T follicular helper cell (primary cell): ENCODE data around the gene EGR4.
"Not testable (repeated sequence)": the region's sequence is repeated elsewhere in the genome, so short reads cannot be mapped to it uniquely, and the experiment has no call there.

Experiments used
- DNase-seq: peaks from one replicate; pipeline ENCODE4 v3.0.0-alpha.2; 2020; ENCODE audit warnings: low read depth

The EGR4 gene

DNA sequence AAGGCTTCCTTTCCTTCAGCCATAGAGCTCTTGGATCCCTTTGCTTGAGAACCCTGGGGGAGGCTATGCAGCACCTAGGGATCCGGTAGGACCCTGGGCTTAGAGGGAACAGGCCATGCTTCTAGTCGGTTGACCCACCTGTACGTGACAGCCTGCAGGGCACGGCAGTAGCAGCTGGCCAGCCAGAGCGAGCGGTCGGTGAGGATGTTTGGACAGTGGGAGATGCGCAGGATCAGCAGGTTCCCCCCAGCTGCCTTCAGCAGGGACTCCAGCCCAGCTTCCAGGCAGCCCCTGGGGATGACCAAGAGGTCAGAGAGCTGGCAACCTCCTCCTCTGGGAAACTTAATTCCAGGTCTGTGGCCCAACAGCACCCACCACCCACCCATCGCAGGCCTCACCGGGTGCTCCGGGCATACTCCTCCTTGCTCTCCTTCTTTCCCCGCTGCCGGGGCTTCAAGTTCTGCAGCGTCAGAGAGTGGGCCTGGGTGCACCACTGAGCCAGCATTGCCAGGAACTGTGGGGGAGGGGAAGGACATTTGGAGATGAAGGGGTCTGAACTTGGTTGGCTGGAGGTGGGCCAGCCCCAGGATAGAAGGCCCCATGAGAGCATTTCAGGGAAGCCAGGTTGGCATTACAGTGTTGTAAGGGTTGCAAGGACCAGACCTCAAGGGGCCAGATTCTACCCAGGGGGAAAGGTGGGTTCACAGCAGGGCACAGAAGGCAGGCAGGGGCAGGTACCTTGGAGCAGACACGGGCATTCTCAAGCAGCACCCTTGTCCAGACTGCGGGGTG is 29.6 kb downstream of the EGR4 start:
- DNase-seq = no peak

DNA sequence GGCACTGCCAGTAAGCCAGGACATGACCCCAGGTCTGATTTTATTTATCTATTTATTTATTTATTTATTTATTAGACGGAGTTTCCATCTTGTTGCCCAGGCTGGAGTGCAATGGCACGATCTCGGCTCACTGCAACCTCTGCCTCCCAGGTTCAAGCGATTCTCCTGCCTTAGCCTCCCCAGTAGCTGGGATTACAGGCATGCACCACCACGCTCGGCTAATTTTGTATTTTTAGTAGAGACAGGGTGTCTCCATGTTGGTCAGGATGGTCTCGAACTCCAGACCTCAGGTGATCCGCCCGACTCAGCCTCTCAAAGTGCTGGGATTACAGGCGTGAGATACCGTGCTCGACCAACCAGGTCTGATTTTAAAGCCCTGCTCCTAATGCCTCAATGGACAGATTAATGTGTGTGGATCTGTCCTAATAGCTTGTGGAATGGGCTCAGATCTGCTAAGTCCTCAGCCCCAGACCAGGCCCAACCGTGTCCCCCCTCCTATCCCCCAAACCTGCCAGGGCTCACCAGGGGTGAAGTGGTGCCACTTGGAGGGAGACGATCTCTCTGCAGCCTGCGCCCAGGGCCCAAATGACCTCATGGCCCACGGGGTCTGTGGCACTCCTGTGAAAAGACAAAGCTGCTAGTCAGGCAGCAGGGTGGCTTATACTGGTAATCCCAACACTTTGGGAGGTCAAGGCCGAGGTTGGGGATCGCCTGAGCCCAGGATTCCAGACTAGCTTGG is 30.5 kb downstream of the EGR4 start:
- not testable (repeated sequence) for DNase-seq

DNA sequence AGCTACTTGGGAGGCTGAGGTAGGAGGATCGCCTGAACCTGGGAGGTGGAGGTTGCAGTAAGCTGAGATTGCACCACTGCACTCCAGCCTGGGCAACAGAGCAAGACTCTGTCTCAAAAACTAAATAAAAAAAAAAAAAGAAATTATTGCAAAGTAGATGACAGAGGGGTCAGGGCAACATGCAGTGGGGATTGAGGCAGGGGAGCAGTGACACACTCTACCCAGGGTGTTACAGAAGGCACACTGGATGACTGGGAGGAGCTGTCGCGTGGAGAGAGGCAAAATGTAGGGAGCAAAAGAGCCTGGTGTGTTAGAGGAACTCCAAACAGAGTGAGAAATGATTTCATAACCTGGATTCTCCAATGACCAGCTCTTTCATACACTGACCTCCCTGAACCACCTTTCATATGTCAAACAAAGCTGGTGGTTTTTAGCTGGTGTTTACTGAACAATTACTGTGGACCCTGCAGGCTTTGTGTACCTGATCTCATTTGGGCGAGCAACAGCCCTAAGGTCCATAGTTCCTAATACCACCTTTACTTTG is 31.2 kb downstream of the EGR4 start:
- no peak for DNase-seq

DNA sequence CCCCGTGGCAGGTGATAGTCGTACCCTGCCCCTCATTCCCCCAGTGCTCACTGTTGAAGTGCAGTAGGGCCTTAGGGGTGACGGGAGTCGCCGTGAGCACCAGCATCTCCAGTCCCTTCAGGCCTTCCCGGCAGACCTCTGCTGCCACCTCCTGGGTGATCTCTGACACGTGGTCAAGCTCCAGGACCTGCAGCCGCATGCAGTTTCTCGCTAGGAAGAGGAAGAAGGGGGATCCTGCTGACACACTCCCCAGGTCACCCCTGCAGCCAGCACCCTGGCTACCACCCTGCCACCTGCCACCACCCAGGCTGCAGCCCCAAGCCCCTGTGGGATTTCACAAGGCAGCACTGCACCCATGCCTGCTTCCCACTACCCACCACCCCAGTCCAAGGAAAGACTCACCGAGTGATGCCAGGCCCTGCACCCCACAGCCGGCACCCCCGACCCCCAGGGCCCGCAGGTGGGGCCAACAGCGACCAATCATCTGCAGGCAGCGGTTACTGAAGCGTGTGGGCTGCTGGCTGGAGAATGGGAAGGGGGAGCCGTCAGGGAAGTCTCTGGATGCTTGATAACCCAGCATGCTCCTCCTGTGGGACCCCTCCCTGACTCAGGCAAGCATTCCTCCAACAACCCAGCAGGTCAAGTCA is 32.9 kb downstream of the EGR4 start:
- no peak for DNase-seq

GRCh38 chr2:73259704-73260337 is 33.5 kb downstream of the EGR4 start:
- no peak for DNase-seq

DNA sequence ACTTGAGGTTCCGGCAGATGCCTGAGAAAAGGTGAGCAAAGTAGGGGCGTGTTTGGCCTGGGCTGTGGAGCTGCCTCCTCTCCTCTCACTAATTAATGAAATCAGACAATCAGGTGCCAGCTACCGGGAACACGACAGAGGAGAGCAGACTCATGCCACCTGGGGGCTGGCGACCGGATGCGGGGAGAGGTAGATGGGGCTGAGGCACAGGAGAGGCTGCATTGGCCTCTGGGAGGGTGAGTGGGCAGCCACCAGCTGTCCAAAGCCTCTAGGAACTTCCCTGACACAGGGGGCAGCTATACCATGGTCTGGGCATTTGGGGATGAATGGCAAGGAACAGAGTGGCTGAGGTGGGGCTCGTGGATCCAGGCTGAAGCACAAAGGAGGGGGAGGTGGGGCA is 34.1 kb downstream of the EGR4 start:
- no peak for DNase-seq

GRCh38 chr2:73258913-73259215 is 34.5 kb downstream of the EGR4 start:
- DNase-seq = no peak

GRCh38 chr2:73258186-73258912 is 35.0 kb downstream of the EGR4 start:
- DNase-seq = no peak

GRCh38 chr2:73257425-73258125 is 35.8 kb downstream of the EGR4 start:
- DNase-seq = no peak

- no peak for DNase-seq
These were observed 36.3 kb downstream of the EGR4 start for GRCh38 chr2:73257021-73257420.

DNA sequence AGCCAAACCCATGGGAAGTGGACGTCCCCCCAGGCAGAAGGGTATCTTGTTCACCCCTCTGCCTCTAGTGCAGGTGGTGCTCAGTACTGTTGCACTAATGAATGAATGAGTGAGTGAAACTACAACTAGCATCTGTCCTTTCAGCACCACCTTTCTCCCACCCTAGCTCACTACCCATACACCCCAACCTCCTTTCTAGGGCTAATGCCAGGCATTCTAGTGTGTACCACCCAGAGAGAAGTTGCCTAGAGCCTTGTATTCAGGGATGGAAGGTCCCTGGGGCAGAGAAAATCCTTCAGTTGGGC is 36.8 kb downstream of the EGR4 start:
- no peak for DNase-seq

GRCh38 chr2:73255907-73256617 is 37.3 kb downstream of the EGR4 start:
- no peak for DNase-seq

DNA sequence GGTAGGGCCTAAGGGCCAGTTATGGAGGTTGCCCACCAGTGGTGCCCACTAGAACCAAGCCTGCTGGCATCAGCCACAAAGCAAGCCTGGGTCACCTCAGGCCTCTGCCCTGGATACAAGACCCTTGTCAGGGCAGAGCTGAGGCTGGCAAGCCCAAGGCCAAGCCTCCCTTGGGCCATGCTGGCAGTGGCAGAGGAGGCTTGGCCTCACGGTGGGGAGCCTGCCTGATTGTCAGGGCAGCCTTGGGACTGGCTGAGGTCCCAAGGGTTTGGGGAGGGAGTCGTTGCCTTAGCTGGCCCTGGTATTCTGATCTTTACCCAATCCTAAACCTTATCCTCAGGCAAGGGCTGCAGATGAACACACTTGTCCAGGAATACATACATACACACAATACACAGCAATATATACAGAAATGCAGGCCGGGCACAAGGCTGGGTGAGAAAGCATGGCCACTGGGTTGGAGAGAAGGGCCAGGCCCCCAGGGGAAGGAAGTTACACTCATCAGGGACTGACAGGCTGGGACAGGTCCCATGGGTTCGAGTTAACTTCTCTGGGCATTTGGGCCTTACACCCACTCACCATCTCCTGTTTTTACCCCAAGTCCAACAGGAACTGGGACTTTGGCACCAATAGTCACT is 38.2 kb downstream of the EGR4 start:
- DNase-seq = no peak

- DNase-seq = no peak
These were observed 38.9 kb downstream of the EGR4 start for GRCh38 chr2:73254343-73255006.

DNA sequence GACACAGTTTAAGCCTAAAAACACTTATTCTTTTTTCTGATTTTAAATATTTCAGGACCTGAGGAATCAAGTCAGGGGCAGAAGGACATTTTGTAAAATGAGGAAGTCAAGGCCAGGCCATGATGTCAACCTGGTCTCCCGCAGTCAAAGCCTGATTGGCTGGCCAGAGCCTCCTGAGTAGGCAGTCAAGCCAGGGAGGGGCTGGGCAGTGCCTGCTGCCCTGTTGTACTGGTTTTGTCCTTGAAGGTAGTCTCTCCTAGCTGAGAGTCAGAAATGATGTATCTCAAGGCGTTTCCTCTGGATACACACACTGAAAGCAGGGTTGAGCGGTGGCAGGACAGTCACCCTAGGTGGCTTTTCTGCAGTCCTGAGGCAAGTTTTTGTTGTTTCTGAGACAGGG is 39.4 kb downstream of the EGR4 start:
- DNase-seq = no peak

DNA sequence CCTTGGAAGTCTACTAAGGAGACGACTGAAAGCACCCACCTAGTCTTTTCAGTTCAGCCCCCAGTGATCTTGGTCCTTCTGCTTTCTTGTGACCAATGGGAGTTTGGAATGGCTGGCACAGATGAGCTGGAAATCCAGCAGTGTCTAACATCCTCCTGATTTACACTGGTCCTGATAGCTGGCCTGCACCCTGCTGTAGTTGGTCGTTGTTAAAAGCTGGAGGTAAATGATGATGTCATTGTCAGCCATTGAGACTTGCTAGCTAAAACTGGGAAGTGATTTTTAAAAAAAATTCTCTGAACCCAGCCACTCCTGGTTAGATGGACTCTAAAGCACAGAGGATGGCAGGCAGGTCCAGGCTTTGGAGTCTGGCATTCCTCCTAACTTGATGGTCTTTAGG is 39.9 kb downstream of the EGR4 start:
- DNase-seq = no peak

DNA sequence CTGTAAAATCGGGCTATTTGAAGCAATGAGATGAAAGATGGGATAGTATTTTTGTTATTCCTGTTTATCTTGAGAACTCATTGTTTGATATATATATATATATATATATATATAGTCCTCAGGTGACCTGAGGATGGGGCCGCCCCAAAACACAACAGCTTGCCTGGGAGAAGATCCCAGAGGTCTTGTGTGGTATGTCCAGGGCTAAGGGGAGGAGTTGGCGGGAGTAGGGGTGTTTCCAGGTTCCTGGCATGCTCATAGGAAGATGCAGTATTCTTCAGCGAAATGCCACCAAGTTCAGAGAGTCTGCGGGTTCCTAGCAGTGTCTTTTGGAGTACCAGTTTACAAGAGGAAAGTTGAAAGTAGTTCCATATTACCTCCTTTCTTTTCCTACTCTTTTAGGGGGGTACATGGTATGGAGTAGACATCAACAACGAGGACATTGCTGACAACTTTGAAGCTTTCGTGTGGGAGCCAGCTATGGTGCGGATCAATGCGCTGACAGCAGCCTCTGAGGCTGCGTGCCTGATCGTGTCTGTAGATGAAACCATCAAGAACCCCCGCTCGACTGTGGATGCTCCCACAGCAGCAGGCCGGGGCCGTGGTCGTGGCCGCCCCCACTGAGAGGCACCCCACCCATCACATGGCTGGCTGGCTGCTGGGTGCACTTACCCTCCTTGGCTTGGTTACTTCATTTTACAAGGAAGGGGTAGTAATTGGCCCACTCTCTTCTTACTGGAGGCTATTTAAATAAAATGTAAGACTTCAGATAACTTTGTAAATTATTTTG is 40.9 kb downstream of the EGR4 start:
- no peak for DNase-seq
